ENCODE measurements around the gene ARL3.

Gene ARL3

GRCh38 chr10:102648269-102648888 is 65.8 kb downstream of the ARL3 start:
- no peak for TF ChIP-seq CTCF (IDR thresholded peaks at IDR 0.05; ENCODE audit: low read depth, low read length, poor library complexity, severe bottlenecking)
- TF ChIP-seq EZH2phosphoT487 (IDR thresholded peaks at IDR 0.05; ENCODE audit: borderline replicate concordance, low read length) = no peak
- peak overlapping the region; percentile 95 for H3K27ac ChIP-seq (ENCODE audit: low read depth, low read length)
- peaks cover 96% of the 10 kb centered on the region for H3K79me2 ChIP-seq (ENCODE audit: control insufficient read depth, low read length)
- no peaks in the 10 kb centered on the region for H3K9me2 ChIP-seq (replicated peaks; ENCODE audit: control insufficient read depth, low read length)
- no peaks in the 10 kb centered on the region for H3K27me3 ChIP-seq (ENCODE audit: control insufficient read depth, low read length)
- H3F3A ChIP-seq (ENCODE audit: control insufficient read depth, insufficient read depth) = peaks cover 66% of the 10 kb centered on the region
- peak overlapping the region; percentile 91 for H3K4me2 ChIP-seq (ENCODE audit: low read length)
- peaks cover 73% of the 10 kb centered on the region for H3K36me3 ChIP-seq (ENCODE audit: control insufficient read depth, low read length)
- H4K20me1 ChIP-seq (ENCODE audit: control insufficient read depth, insufficient read depth, low read depth, low read length) = peaks cover 18% of the 10 kb centered on the region
- H3K9me3 ChIP-seq (ENCODE audit: control insufficient read depth, insufficient read depth, low read length) = no peaks in the 10 kb centered on the region
- H3K4me3 ChIP-seq (ENCODE audit: low read length) = peak overlapping the region; percentile 91
- H3K4me1 ChIP-seq (ENCODE audit: control insufficient read depth, low read length) = peaks cover 77% of the 10 kb centered on the region

- TF ChIP-seq CTCF (IDR thresholded peaks at IDR 0.05; ENCODE audit: low read depth, low read length, poor library complexity, severe bottlenecking) (no peak), EZH2phosphoT487 (IDR thresholded peaks at IDR 0.05; ENCODE audit: borderline replicate concordance, low read length) (no peak)
- Histone ChIP-seq H3K79me2 (ENCODE audit: control insufficient read depth, low read length) (peaks cover 93% of the 10 kb centered on the region), H3K9me2 (replicated peaks; ENCODE audit: control insufficient read depth, low read length) (no peaks in the 10 kb centered on the region), H3K27me3 (ENCODE audit: control insufficient read depth, low read length) (no peaks in the 10 kb centered on the region), H3K4me3 (ENCODE audit: low read length) (peak overlapping the region; percentile 91), H3K36me3 (ENCODE audit: control insufficient read depth, low read length) (peaks cover 66% of the 10 kb centered on the region), H3K9me3 (ENCODE audit: control insufficient read depth, insufficient read depth, low read length) (no peaks in the 10 kb centered on the region), H3F3A (ENCODE audit: control insufficient read depth, insufficient read depth) (peaks cover 60% of the 10 kb centered on the region), H4K20me1 (ENCODE audit: control insufficient read depth, insufficient read depth, low read depth, low read length) (peaks cover 13% of the 10 kb centered on the region), H3K27ac (ENCODE audit: low read depth, low read length) (peak overlapping the region; percentile 95), H3K4me1 (ENCODE audit: control insufficient read depth, low read length) (peaks cover 70% of the 10 kb centered on the region), H3K4me2 (ENCODE audit: low read length) (peak overlapping the region; percentile 91)
Measured at GRCh38 chr10:102647443-102648268, 66.5 kb downstream of the ARL3 start.

GRCh38 chr10:102646610-102647442 is 67.4 kb downstream of the ARL3 start:
- Histone ChIP-seq H3K27me3 (ENCODE audit: control insufficient read depth, low read length) (no peaks in the 10 kb centered on the region), H3K4me3 (ENCODE audit: low read length) (peak overlapping the region; percentile 91), H3K36me3 (ENCODE audit: control insufficient read depth, low read length) (peaks cover 60% of the 10 kb centered on the region), H3K27ac (ENCODE audit: low read depth, low read length) (peak overlapping the region; percentile 95), H3K79me2 (ENCODE audit: control insufficient read depth, low read length) (peaks cover 86% of the 10 kb centered on the region), H3F3A (ENCODE audit: control insufficient read depth, insufficient read depth) (peaks cover 52% of the 10 kb centered on the region), H3K4me2 (ENCODE audit: low read length) (peak overlapping the region; percentile 91), H4K20me1 (ENCODE audit: control insufficient read depth, insufficient read depth, low read depth, low read length) (peaks cover 10% of the 10 kb centered on the region), H3K9me3 (ENCODE audit: control insufficient read depth, insufficient read depth, low read length) (no peaks in the 10 kb centered on the region), H3K4me1 (ENCODE audit: control insufficient read depth, low read length) (peaks cover 62% of the 10 kb centered on the region), H3K9me2 (replicated peaks; ENCODE audit: control insufficient read depth, low read length) (no peaks in the 10 kb centered on the region)
- TF ChIP-seq CTCF (IDR thresholded peaks at IDR 0.05; ENCODE audit: low read depth, low read length, poor library complexity, severe bottlenecking) = no peak
- no peak for TF ChIP-seq EZH2phosphoT487 (IDR thresholded peaks at IDR 0.05; ENCODE audit: borderline replicate concordance, low read length)
